NCI-H187 treated with DMSO at 0.1 percent for 48 hours (cell line): ENCODE results near the gene MOV10L1.

Experiments used
- DNase-seq: peaks from one replicate; lab custom pipeline; 2025; lab: John Stamatoyannopoulos, UW

The MOV10L1 gene

DNA sequence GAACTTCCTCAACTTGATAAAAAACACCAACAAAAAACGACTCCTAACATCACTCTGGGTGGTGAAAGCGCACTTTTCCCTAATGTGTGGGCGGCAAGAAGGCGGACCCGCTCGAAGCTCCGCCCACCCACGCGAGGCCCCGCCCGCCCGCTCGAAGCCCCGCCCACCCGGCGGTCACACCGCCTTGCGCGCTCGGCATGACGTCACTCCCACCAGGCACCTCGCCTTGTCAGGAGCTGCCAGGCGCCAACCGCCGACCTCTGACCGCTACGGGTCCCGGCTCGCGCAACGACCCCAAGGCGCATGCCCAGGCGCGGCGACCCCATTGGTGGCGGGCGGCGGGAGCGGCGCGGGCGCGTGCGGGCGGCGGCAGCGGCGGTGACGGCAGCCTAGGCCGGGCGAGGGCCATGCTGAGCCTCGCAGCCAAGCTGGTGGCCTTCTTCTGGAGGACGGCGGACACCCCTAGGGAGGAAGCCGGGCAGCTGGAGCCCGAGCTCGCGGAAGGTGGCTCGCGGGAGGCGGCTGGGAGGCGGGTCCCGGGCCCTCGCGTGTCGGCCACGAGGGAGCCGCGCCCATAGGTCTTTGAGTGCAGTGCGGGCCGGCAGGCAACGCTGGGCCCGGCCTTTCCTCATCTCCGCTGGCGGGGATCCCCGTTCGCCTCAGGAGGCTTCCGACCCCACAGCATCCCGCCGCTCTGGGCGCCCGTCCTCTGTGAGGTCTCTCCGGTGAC lies at the start of gene MOV10L1:
TSS of gene MOV10L1 (plus strand) at position 325 of the 730 bp plus-strand sequence. CDS start at position 408, 83 bp downstream.
- no peak for DNase-seq

DNA sequence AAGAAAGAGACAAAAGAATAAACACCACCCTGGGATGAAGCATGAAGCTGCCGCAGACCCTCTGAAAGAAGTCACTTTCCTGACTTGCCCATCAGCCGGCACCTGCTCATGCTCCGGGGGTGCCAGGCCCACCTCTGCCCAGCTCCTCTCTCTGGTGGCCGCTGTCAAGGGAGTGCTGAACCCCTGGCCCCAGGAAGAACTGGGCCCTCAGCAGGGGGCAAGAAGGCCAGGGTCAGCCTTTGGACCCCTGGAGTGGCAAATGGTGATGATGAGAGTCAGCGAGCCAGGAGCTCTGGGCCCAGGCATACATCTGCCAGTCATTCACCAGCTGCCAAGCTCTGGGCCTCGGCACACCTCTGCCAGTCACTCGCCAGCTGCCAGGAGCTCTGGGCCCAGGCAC lies 49.1 kb upstream of the MOV10L1 start:
- no peak for DNase-seq

DNA sequence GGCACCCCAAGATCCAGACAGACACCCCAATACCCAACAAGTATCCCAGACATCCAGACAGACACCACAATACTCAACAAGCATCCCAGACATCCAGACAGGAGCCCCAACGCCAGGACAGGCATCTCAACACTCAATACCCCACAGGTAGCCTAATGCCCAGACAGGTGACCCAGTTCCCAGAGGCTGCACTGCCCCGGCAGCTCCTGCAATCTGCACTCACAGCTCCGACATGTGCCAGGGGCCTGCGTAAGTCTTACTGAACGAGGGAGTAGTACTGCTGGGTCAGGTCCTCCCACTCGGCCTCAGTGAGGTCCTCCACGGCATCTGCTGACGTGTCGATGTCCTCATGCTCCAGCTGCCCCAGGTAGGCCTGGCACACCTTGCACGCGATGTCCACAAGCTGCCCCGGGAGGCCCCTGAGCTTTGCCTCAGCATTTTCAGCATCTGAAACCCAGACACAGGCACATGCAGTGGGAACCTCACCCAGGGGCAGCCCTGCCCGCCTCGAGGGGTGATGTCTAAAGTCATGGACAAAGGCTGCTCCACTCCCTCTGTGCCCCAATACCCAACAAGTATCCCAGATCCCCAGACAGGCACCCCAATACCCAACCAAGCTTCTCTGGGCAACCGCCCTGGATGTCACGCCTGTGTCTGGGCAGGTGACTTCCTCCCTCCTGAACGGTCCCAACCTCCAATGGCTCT lies 48.3 kb upstream of the MOV10L1 start:
- no peak for DNase-seq

DNA sequence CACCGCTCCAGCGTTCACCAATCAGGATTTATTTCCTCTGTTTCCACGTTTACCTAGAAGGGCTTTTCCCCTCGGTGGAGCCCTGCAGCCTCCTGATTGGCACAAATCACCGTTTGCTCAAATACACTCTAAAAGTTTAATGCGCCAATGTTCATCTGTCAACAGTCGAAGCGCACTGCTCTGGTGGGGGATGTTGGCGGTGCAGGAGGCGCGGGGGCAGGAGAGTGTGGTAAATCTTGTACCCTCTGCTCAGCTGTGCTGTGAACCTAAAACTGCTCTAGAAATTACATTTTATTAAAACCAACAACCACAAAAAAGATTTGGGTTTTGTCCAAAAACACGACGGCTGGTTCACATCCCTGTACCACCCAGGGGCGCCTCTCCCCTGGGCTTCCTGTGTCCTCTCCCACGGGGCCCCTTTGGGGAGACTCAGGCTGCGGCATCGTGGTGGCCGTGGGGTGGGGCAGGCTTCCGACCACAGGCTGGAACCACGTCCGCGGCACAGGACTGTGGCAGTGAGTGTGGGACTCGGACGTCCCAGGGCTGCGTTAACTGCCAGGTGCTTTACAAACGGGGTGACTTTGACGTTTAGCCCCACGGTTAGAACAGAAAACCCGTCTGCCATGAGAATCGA lies 45.2 kb upstream of the MOV10L1 start:
- DNase-seq = no peak

DNA sequence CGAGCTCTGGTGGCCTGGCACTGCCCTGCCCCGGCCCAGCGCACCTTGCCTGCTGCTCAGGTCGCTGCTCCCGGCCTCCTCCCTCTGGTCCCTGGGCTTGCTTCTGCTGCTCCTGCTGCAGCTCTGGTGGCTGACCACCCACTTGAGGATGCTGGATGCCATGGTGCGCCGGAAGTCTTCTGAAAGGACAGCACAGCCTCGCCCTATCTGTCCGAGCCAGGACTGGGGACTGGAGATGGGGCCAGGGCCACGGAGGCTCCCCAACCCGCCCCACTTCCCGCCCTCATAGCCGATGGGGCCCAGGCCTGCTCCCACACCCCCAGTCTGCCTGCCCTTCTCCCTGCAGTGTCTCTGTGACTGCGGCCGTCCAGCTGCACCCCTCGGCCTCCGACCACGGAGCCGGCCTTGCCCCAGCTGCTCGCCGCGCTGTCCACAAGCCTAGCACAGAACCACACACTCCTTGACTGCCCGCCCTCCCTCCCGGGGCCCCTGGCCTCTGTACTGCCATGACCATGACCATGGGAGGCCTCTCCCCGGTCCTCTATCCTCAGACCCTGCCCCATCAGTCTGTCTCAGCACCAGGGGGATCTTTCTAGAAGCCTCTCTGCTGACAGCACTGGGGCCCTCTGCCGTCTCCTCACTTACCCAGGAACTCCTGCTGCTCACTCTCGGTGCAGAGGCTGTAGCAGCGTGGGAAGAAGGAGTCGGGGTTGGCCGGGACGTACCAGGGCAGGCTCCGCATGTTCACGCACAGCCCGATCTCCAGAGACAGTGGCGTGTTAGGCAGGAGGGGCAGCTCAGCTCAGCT lies 44.4 kb upstream of the MOV10L1 start:
- no peak for DNase-seq

DNA sequence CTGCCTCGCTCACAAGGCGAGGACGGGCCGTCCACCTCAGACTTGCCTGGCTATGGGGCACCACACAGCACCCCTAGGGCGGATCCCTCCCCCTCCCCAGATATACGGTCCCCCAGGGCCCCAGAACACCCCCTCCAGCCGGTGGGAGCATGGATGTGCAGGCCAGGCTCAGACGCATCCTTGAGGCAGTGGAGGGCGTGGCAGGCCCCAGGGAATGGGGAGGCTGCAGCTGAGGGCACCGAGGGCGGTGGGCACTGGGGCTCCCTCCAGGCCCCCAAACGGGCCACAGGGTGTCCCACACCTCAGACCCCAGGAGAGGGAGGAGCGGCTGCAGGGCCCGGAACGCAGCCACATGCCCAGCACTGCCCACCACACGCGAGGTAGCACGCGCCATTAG lies 43.8 kb upstream of the MOV10L1 start:
- DNase-seq = no peak

DNA sequence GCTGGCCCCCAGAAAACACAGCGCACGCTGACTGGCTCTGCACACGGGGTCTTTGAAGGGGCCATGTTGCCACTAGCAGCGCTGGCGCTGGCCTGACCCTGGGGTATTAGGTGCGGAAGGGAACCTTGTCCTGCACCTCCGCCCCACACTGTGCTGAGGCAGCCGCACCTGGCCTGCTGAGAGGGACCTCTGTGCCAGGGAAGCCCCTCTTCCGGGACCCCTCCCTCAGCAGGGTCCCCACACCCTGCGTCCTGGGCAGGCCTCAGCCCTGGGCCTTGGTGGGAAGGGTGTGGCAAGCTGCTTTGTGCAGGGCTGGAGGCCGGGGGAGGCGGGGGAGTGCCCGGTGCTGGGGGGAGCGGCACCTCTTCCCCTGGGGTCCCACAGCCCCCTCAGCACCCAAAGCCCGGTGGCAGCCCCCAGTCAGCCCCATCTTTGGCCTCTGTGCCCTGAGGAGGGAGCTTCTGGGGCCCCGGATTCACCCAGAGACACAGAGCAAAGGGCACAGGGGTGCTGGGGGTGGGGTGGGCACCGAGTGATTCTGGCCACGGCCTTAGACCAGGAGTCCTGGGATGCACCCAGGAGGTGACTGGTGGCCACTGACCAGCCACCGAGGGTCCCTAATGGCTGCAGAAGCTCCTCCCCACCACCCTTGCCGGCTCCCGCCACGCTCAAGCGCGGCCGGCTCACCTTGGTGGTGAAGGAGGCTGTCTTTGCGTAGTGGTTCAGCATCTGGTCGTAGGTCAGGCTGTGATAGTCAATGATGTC lies 43.1 kb upstream of the MOV10L1 start:
- DNase-seq = no peak

DNA sequence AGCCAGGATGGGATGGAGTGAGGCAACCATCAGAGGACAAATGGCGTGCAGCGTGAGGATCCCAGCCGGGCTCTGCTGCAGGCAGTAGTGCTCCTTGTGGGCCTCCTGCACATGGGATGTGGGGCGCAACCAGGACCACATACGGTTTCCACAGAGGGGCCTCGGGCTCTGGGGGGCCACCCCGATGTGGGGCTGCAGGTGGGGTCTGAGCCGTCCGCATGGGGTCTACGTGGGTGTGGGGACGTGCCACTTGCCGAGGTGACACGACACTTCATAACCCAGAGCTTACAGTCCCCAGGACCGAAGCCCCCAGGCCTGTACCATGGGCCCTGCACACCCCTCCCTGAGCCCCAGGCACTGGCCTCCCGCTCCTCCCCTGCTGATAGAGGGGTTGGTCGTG lies 42.5 kb upstream of the MOV10L1 start:
- no peak for DNase-seq

DNA sequence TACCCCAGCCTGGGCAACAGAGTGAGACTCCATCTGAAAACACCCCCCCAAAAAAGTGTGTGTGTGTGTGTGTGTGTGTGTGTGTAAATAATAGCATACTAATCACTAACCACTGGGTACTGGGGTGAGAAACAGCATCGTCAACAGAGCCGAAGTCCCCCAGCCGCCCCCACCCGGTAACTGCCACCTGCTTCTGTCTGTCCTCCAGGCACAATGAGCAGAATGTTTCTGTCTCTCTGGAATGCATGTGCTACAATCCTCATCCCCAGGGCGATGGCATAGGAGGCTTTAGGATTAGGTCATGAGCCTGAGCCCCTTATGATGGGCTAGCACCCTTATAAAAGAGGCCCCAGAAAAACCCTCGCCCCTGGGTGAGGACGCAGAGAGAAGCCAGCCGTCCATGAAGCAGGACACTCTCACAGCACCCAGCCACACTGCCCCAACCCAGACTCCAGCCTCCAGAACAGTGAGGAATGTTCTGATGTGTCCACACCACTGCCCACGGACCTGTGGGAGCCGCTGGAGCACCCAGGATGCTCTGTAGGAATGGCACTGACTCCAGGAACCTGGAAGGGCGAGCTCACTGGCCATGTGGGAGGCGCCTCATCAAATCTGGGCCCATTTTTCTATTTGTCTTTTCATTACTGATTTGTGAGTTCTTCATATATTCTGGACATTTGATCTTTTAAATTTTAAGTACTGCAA lies 41.6 kb upstream of the MOV10L1 start:
- no peak for DNase-seq

DNA sequence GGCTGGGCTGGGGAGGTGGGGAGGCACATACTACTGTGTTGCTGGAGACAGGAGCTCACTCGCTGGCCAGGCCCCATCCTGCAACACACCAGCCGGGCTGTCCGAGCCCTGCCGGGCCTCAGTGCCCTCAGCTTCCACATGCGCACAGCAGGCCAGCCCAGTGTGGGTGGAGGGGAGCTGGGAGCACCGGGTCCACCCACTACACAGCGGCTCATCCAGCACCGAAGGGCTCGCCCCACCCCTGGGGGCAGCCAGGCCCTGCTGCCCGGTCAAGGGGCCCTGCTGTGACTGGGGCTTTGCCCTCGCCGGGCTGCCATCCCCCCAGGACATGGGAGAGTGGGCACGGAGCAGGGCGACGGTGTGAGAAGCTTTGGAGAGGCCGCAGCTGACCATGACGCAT lies 41.0 kb upstream of the MOV10L1 start:
- DNase-seq = no peak

DNA sequence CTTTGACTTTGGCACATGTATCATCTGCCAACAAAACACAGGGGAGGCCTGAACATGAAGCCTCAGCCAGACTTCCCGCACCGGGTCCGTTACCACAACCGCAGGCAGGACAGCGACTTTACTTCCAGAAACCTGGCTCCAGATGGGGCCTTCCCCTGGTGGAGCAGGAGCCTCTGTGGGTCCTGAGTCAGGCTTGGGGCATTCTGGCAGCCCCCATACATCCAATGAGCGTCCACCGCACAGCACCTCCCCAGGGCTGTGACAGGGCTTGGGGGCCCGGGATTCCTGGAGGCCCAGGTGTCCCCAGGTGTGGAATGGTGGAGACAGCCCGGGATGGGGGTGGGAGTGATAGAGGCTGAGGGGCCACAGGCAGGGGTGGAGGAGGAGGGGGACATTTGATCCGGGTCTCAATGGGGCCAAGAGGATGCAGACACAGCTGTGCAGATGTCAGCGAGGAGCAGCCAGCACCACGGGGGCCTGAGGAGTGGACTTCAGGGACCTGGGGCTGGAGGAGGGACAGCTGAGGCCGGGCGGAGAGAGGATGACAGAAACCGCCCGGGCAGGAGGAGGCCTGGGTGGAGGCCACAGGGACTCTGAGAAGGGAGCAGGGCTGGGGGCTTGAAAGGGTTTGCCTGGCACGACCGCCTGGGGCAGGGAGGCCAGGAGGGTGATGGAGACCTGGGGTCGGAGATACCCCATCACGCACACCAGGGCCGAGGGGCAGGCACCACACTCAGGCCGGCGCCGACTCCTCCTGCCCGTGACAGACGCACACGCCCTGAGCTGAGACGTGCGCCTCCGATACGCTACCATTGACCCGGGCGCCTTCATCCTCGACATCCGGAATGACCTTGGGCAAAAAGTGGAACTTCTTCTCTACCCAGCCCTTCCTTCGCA lies 40.3 kb upstream of the MOV10L1 start:
- DNase-seq = no peak

DNA sequence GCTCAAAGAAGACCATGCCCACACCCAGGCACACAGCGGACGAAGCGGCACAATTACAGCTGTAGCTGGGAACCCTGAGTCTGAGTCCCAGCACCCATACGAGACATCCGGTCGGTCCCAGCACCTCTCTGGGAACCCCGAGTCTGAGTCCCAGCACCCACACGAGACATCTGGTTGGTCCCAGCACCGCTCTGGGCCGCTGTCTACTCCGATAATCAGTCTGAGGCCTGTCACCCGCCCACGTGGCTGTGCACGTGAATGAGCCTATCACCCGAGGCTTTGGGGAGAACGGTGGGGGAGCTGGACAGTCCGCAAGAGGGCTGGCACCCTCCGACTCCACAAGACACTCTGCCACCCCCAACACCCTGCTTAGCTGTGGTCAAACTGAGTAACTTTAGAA lies 37.9 kb upstream of the MOV10L1 start:
- no peak for DNase-seq

DNA sequence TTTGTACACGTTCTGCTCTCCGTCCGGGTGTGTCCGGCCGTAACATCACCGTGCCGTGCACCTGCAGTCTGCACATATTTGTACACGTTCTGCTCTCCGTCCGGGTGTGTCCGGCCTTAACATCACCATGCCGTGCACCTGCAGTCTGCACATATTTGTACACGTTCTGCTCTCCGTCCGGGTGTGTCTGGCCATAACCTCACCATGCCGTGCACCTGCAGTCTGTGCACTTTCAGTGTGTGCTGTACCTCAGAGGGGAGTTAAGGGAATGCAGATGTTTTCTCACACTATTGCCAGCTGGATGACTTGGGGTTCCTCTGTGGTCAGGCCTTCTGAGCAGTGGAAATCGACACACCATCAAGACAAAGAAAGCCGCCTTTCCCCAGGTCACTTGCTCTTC lies 35.9 kb upstream of the MOV10L1 start:
- DNase-seq = no peak

DNA sequence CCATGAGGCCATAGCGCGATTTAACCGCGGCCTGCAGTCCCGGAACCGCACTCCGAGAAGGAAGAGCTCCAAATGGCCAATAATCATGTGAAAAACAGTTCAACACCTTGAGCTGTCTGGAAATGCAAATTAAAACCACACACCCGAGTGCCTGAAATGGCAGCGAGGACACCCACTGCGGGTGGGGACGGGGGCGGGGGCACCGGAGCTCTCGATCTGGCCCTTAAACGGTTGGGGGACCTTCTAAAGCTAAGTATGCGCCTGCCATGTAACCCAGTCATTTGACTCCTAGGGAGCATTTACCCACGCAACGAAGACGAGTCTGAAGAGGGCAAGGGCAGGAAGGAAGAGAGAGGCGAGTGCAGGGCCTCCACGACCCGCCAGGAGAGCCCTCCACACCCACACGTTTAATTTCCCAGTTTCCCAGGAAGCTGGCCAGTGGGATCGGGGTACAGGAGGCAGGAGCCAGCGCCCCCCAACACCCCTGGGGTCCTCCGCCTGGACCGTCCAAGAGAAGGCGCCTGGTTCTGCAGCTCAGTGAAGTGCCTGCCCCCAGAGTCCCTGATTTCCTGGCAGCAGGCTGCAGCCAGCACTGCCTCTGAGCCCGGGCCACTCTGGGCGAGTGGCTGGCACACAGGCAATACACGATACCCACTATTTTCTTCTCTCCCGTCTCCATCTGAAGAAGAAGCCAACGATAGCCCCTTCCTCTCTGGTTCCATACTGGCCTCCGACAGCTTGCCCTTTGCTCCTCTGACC lies 33.4 kb upstream of the MOV10L1 start:
- no peak for DNase-seq

DNA sequence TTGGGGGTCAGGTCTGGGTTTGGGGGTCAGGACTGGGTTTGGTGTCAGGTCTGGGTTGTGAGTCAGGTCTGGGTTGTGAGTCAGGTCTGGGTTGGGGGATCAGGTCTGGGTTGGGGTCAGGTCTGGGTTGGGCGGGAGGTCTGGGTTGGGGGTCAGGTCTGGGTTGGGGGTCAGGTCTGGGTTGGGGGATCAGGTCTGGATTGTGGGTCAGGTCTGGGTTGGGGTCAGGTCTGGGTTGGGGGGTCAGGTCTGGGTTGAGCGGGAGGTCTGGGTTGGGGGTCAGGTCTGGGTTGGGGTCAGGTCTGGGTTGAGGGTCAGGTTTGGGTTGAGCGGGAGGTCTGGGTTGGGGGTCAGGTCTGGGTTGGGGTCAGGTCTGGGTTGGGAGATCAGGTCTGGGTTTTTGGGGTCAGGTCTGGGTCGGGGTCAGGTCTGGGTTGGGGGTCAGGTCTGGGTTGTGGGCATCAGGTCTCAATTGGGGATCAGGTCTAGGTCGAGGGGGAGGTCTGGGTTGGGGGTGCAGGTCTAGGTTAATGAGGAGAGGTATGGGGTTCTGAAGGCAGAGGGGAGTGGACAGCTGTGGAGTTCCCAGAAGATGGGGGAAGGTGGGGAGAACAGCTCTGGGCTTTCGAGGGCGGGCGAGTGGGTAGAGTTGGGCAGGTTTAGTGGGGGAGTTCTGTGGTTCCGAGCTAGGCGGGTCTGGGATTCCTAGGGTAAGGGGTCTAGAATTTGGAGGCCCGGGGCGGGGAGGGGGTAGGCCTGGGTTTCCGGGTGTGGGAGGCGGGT lies 32.3 kb upstream of the MOV10L1 start:
- DNase-seq = no peak

DNA sequence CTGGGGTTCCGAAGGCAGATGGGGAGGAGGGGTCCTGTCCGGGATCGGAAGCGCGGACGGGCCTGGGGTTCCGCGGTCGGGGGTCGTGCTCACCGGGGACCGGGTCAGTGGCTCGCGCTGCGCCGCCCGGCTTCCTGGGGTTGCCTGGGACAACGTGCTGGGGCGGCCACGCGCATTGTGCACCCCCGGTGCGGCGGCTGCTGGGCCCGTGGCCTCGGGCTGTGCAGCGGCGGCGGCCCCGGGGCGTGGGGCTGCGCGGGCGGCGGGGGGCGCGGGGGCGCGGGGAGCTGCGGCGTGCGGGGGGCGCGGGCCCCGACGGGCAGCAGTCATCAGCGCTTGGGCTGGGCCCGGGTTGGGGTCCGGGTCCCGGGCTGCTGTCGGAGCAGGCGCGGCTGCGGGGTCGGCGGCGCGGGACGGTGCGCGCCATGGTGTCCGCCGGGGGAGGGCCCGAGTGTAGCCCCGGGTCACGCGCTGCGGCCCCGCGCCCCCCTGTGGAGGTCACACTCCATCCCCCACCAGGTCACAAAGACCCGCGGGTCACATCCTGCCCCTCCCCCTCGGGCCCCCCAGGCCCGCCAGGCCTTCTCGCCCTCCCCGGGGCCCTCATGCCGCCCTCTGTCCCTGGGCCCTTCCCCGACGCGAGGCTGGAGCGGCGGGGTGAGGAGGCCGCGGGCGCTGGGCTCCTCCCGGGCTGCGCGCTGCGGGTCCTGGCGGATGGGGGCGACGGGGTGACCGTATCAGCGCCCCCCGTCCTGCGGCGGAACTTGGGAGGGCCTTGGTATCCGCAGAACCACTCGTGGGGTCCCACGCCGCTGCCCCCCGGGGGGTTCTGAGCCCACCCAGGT lies 31.5 kb upstream of the MOV10L1 start, which contains the start of gene TTLL8:
TSS of gene TTLL8 (minus strand) at position 238 of the 845 bp plus-strand sequence.
- DNase-seq = no peak
